Naive B cell (primary cell): ENCODE measurements around the gene FGF1. TPM values are rescaled to one million over a fixed set of nuclear protein-coding genes. Genes with fewer than 3 reads are reported as not detected.

ENCODE experiments used
- ATAC-seq, 2 donors: fragments of 150-1000 bp; cut with Tn5 transposase; 2 replicates each; pipeline ENCODE4 v1.10.0; 2021; ENCODE audit warnings: low read depth in 2 of 2, mild to moderate bottlenecking in 2 of 2, moderate library complexity in 2 of 2
- DNase-seq: peaks from one replicate; pipeline ENCODE4 v3.0.0; 2022
- H3K27ac Mint-ChIP-seq, 6 donors: one replicate each; pipeline ENCODE4 v1.8.0; 2020 to 2022; ENCODE audit warnings: mild to moderate bottlenecking in 6 of 6, mixed read lengths in 6 of 6, moderate library complexity in 5 of 6, inconsistent platforms in 2 of 6
- H3K27me3 Mint-ChIP-seq, 3 donors: one replicate each; pipeline ENCODE4 v1.8.0; 2021 to 2022; ENCODE audit warnings: mixed read lengths in 3 of 3, mild to moderate bottlenecking in 1 of 3
- H3K36me3 Mint-ChIP-seq, 2 donors: one replicate each; pipeline ENCODE4 v1.8.0; 2020 to 2022; ENCODE audit warnings: mixed read lengths in 2 of 2, inconsistent platforms in 1 of 2, mild to moderate bottlenecking in 1 of 2
- H3K4me1 Mint-ChIP-seq, 3 donors: one replicate each; pipeline ENCODE4 v1.8.0; 2020 to 2022; ENCODE audit warnings: mixed read lengths in 3 of 3, inconsistent platforms in 1 of 3, mild to moderate bottlenecking in 1 of 3, moderate library complexity in 1 of 3
- H3K4me3 Mint-ChIP-seq, 8 donors: one replicate each; pipeline ENCODE4 v1.8.0; 2020 to 2022; ENCODE audit warnings: mild to moderate bottlenecking in 8 of 8, mixed read lengths in 8 of 8, moderate library complexity in 8 of 8, inconsistent platforms in 2 of 8
- H3K9me3 Mint-ChIP-seq, 7 donors: one replicate each; pipeline ENCODE4 v1.8.0; 2020 to 2022; ENCODE audit warnings: mixed read lengths in 7 of 7, mild to moderate bottlenecking in 5 of 7, inconsistent platforms in 2 of 7, moderate library complexity in 1 of 7
- polyA plus RNA-seq, 6 donors: library from polyadenylated mRNA; unstranded; fragments of 300-500 nt; fragmentation: Illumina TruSeq; gene quantifications; one replicate each; pipeline ENCODE4 v1.2.3, GENCODE V29; 2021; ENCODE audit warnings: low read depth in 6 of 6

The FGF1 gene
- polyA plus RNA-seq, 6 donors from 2014 or later: not detected

GRCh38 chr5:142600611-142601358 is 85.1 kb downstream of the FGF1 start:
- Mint-ChIP-seq H3K36me3 (no peaks in the 10 kb centered on the region), H3K27ac (no peak overlapping the region), H3K27me3 (peaks cover 36 to 63% (median 39%) of the 10 kb centered on the region in 3 donors), H3K4me3 (no peak overlapping the region), H3K9me3 (no peaks in the 10 kb centered on the region), H3K4me1 (no peaks in the 10 kb centered on the region)
- ATAC-seq (no peak), DNase-seq (no peak)

- Mint-ChIP-seq H3K4me1 (no peaks in the 10 kb centered on the region), H3K27ac (peak overlapping the region in 1 of 6 donors; percentile 77), H3K36me3 (no peaks in the 10 kb centered on the region), H3K4me3 (no peak overlapping the region), H3K9me3 (peaks cover 0 to 5% (median 0%) of the 10 kb centered on the region in 7 donors), H3K27me3 (peaks cover 38 to 70% (median 41%) of the 10 kb centered on the region in 3 donors)
- no peak for DNase-seq
- ATAC-seq: no peak
Observed at GRCh38 chr5:142600092-142600491, 85.8 kb downstream of the FGF1 start.

- Mint-ChIP-seq H3K27ac (no peak overlapping the region), H3K27me3 (peaks cover 37 to 67% (median 45%) of the 10 kb centered on the region in 3 donors), H3K9me3 (peaks cover 0 to 11% (median 2%) of the 10 kb centered on the region in 7 donors), H3K36me3 (peaks cover 6 to 7% of the 10 kb centered on the region in 2 donors), H3K4me3 (no peak overlapping the region), H3K4me1 (no peaks in the 10 kb centered on the region)
- no peak for ATAC-seq
- no peak for DNase-seq
Observed at GRCh38 chr5:142598338-142598700, 87.6 kb downstream of the FGF1 start.

- H3K27me3 Mint-ChIP-seq: peaks cover 31 to 62% (median 44%) of the 10 kb centered on the region in 3 donors
- peaks cover 6 to 7% of the 10 kb centered on the region in 2 donors for H3K36me3 Mint-ChIP-seq
Observed at GRCh38 chr5:142597546-142598337, 88.1 kb downstream of the FGF1 start.

GRCh38 chr5:142597025-142597424 is 88.9 kb downstream of the FGF1 start:
- H3K4me3 Mint-ChIP-seq: no peak overlapping the region
- ATAC-seq (no peak), DNase-seq (no peak)
- peaks cover 33 to 66% (median 47%) of the 10 kb centered on the region in 3 donors for H3K27me3 Mint-ChIP-seq
- peaks cover 6 to 7% of the 10 kb centered on the region in 2 donors for H3K36me3 Mint-ChIP-seq
- peaks cover 0 to 11% (median 2%) of the 10 kb centered on the region in 7 donors for H3K9me3 Mint-ChIP-seq
- no peak overlapping the region for H3K27ac Mint-ChIP-seq
- H3K4me1 Mint-ChIP-seq: no peaks in the 10 kb centered on the region

More at GRCh38 chr5:142597546-142598337, 88.1 kb downstream of the FGF1 start:
- no peak for DNase-seq
- H3K4me3 Mint-ChIP-seq: no peak overlapping the region
- no peak overlapping the region for H3K27ac Mint-ChIP-seq
- peaks cover 0 to 11% (median 2%) of the 10 kb centered on the region in 7 donors for H3K9me3 Mint-ChIP-seq
- no peak for ATAC-seq
- H3K4me1 Mint-ChIP-seq: no peaks in the 10 kb centered on the region

GRCh38 chr5:142592365-142592764 is 93.5 kb downstream of the FGF1 start:
- Mint-ChIP-seq H3K36me3 (peaks cover 6 to 14% of the 10 kb centered on the region in 2 donors), H3K4me1 (no peaks in the 10 kb centered on the region), H3K9me3 (peaks cover 0 to 11% (median 2%) of the 10 kb centered on the region in 7 donors), H3K27me3 (peaks cover 45 to 72% (median 64%) of the 10 kb centered on the region in 3 donors), H3K4me3 (no peak overlapping the region), H3K27ac (no peak overlapping the region)
- DNase-seq: no peak
- no peak for ATAC-seq

- ATAC-seq (no peak), DNase-seq (no peak)
- peaks cover 49 to 76% (median 69%) of the 10 kb centered on the region in 3 donors for H3K27me3 Mint-ChIP-seq
- H3K27ac Mint-ChIP-seq: no peak overlapping the region
- H3K4me3 Mint-ChIP-seq: no peak overlapping the region
- no peaks in the 10 kb centered on the region for H3K4me1 Mint-ChIP-seq
- H3K36me3 Mint-ChIP-seq: peaks cover 6 to 14% of the 10 kb centered on the region in 2 donors
- peaks cover 0 to 11% (median 2%) of the 10 kb centered on the region in 7 donors for H3K9me3 Mint-ChIP-seq
Observed at GRCh38 chr5:142590451-142591231, 95.2 kb downstream of the FGF1 start.

- no peak for ATAC-seq
- no peak overlapping the region for H3K27ac Mint-ChIP-seq
- peaks cover 0 to 11% (median 0%) of the 10 kb centered on the region in 7 donors for H3K9me3 Mint-ChIP-seq
- no peaks in the 10 kb centered on the region for H3K4me1 Mint-ChIP-seq
- no peak for DNase-seq
- peaks cover 6 to 12% of the 10 kb centered on the region in 2 donors for H3K36me3 Mint-ChIP-seq
- H3K4me3 Mint-ChIP-seq: no peak overlapping the region
- H3K27me3 Mint-ChIP-seq: peaks cover 53 to 76% (median 70%) of the 10 kb centered on the region in 3 donors
Observed at GRCh38 chr5:142589720-142590119, 96.2 kb downstream of the FGF1 start.

- Mint-ChIP-seq H3K36me3 (peaks cover 0 to 7% of the 10 kb centered on the region in 2 donors), H3K27me3 (peaks cover 57 to 80% (median 75%) of the 10 kb centered on the region in 3 donors), H3K4me1 (peaks cover 0 to 10% (median 0%) of the 10 kb centered on the region in 3 donors), H3K4me3 (no peak overlapping the region), H3K27ac (no peak overlapping the region), H3K9me3 (peaks cover 0 to 2% (median 0%) of the 10 kb centered on the region in 7 donors)
- ATAC-seq (no peak), DNase-seq (no peak)
Observed at GRCh38 chr5:142587354-142587965, 98.4 kb downstream of the FGF1 start.

GRCh38 chr5:142586552-142586951 is 99.3 kb downstream of the FGF1 start:
- no peak overlapping the region for H3K4me3 Mint-ChIP-seq
- H3K9me3 Mint-ChIP-seq: peaks cover 0 to 2% (median 0%) of the 10 kb centered on the region in 7 donors
- peaks cover 51 to 82% (median 76%) of the 10 kb centered on the region in 3 donors for H3K27me3 Mint-ChIP-seq
- no peak overlapping the region for H3K27ac Mint-ChIP-seq
- peaks cover 0 to 7% of the 10 kb centered on the region in 2 donors for H3K36me3 Mint-ChIP-seq
- ATAC-seq (no peak), DNase-seq (no peak)
- peaks cover 6 to 17% (median 6%) of the 10 kb centered on the region in 3 donors for H3K4me1 Mint-ChIP-seq

GRCh38 chr5:142585451-142585850 is 100.4 kb downstream of the FGF1 start:
- H3K4me1 Mint-ChIP-seq: peaks cover 11 to 23% (median 14%) of the 10 kb centered on the region in 3 donors
- no peak overlapping the region for H3K27ac Mint-ChIP-seq
- DNase-seq (no peak), ATAC-seq (no peak)
- H3K27me3 Mint-ChIP-seq: peaks cover 44 to 74% (median 65%) of the 10 kb centered on the region in 3 donors
- no peak overlapping the region for H3K4me3 Mint-ChIP-seq
- H3K36me3 Mint-ChIP-seq: peaks cover 0 to 7% of the 10 kb centered on the region in 2 donors
- peaks cover 0 to 2% (median 0%) of the 10 kb centered on the region in 7 donors for H3K9me3 Mint-ChIP-seq

- peaks cover 0 to 7% of the 10 kb centered on the region in 2 donors for H3K36me3 Mint-ChIP-seq
- no peak overlapping the region for H3K27ac Mint-ChIP-seq
Observed at GRCh38 chr5:142584891-142585290, 101.0 kb downstream of the FGF1 start.

More at GRCh38 chr5:142584891-142585290, 101.0 kb downstream of the FGF1 start:
- Mint-ChIP-seq H3K4me1 (peaks cover 16 to 28% (median 20%) of the 10 kb centered on the region in 3 donors), H3K9me3 (peaks cover 0 to 5% (median 0%) of the 10 kb centered on the region in 7 donors), H3K27me3 (peaks cover 42 to 68% (median 60%) of the 10 kb centered on the region in 3 donors), H3K4me3 (no peak overlapping the region)
- DNase-seq (no peak), ATAC-seq (no peak)
